SH-SY5Y (cell line): Measurements from ENCODE around the gene ADARB2.

ENCODE experiments used
- GATA2 ChIP-seq: IDR thresholded peaks from 2 replicates; pipeline ENCODE4 v1.6.1; 2011; ENCODE audit warnings: mild to moderate bottlenecking, low read depth, low read length
- GATA3 ChIP-seq: IDR thresholded peaks from 2 replicates; pipeline ENCODE4 v1.6.1; 2011; ENCODE audit warnings: low read depth, mild to moderate bottlenecking, low read length, moderate library complexity

GRCh38 chr10:1679821-1680650, 57.3 kb downstream of the ADARB2 start:
- TF ChIP-seq GATA3 (no peak), GATA2 (no peak)
